Astrocyte of the cerebellum (primary cell): ENCODE results near the gene VWA8.

Source experiments
- DNase-seq: peaks from one replicate; pipeline ENCODE4 v3.0.0-alpha.2; 2011; ENCODE audit warnings: low read depth
- H3K4me3 ChIP-seq: 2 replicates; pipeline ENCODE4 v1.5.1; 2011; ENCODE audit warnings: mild to moderate bottlenecking, low read depth, low read length, moderate library complexity
- in situ Hi-C: cut with HindIII; loops from 2 replicates; pipeline ENCODE4 v1.10.0; 2017; ENCODE audit warnings: low sequenced_read_pairs
- TF ChIP-seq, protein P1 (sequence below): IDR thresholded peaks from 2 replicates; pipeline ENCODE4 v1.5.1; 2012; ENCODE audit warnings: low read length, low read depth, moderate library complexity, mild to moderate bottlenecking; ENCODE audit errors: missing control alignments

VWA8 gene

DNA sequence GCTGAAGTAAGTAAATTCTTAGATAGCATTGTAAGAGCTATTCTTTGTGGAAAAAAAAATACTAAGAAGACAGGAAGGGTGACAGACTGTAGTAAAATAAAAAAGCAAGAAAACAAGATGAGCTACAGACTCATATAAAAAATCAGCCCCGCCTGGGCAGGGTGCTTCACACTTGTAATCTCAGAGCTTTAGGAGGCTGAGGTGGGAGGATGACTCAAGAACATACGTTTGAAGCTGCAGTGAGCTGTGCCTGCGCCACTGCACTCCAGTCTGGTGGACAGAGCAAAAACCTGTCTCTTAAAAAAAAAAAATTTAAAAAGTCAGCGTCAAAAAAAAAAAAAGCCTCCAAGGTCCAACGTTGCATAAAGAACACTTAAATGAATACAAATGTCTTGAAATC lies 102.1 kb downstream of the VWA8 start:
- H3K4me3 ChIP-seq = no peak overlapping the region
- in situ Hi-C loops = no loop called here
- no peak for DNase-seq
- TF ChIP-seq, protein P1, sequence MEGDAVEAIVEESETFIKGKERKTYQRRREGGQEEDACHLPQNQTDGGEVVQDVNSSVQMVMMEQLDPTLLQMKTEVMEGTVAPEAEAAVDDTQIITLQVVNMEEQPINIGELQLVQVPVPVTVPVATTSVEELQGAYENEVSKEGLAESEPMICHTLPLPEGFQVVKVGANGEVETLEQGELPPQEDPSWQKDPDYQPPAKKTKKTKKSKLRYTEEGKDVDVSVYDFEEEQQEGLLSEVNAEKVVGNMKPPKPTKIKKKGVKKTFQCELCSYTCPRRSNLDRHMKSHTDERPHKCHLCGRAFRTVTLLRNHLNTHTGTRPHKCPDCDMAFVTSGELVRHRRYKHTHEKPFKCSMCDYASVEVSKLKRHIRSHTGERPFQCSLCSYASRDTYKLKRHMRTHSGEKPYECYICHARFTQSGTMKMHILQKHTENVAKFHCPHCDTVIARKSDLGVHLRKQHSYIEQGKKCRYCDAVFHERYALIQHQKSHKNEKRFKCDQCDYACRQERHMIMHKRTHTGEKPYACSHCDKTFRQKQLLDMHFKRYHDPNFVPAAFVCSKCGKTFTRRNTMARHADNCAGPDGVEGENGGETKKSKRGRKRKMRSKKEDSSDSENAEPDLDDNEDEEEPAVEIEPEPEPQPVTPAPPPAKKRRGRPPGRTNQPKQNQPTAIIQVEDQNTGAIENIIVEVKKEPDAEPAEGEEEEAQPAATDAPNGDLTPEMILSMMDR = no peak

DNA sequence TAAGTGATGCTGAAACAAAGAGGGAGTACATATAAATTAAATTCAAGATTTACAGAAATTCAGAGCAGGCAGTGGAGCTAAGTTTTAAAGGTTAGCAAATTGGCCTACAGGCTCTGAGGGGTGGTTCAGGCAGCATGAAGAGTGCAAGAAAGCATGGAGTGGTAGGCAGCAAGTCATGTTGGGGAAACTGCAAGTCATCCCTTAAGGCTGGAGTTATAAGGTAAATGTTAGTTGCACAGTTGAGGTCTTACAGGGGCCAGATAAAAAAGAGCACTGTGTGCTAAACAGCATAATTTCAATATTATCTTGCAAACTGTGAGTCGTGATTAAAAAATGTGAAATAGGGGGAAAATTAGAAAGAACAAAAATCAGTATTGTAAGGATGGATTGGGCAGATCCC lies 106.2 kb downstream of the VWA8 start:
- DNase-seq = no peak
- in situ Hi-C loops = no loop called here
- TF ChIP-seq, protein P1 = no peak
- no peak overlapping the region for H3K4me3 ChIP-seq

DNA sequence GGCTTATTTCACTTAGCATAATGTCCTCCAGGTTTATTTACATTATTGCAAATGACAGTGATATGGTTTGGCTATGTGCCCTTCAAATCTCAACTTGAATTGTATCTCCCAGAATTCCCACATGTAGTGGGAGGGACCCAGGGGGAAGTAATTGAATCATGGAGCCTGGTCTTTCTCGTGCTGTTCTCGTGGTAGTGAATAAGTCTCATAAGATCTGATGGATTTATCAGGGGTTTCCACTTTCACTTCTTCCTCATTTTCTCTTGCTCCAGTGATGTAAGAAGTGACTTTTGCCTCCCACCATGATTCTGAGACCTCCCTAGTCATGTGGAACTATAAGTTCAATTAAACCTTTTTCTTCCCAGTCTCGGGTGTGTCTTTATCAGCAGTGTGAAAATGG lies 109.6 kb downstream of the VWA8 start:
- TF ChIP-seq, protein P1 = no peak
- in situ Hi-C loops = no loop called here
- no peak overlapping the region for H3K4me3 ChIP-seq
- DNase-seq = no peak

DNA sequence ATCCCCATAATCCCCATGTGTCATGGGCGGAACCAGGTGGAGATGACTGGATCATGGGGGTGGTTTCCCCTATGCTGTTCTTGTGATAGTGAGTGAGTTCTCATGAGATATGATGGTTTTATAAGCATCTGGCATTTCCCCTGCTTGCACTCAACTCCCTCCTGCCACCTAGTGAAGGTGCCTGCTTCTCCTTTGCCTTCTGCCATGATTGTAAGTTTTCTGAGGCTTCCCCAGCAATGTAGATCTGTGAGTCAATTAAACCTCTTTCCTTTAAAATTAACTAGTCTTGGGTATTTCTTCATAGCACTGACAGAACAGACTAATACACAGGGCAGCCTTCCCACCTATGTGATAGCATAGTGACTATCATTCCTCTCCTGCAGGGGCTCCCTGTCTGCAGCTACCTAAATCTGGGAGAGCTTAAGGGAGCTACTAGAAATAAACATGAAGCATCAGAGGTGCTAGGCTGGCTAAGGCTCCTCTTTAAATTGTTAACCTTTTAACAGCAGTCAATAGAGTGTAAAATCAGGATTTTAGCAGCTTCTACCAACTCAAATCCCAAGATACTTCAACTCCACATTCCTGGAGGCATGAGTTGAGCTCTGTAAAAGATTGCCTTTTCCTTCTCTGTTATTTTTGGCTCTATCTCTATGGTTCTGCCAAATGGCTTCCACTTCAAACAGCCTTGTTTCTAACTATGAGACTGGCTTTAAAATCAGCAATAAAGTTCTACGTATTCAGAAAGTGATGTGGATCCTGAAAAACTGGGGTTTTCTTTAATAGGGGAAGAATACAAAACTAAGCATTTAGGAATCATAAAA lies 112.3 kb downstream of the VWA8 start:
- in situ Hi-C loops = no loop called here
- H3K4me3 ChIP-seq = no peak overlapping the region
- no peak for DNase-seq
- TF ChIP-seq, protein P1 = peak; percentile 17

DNA sequence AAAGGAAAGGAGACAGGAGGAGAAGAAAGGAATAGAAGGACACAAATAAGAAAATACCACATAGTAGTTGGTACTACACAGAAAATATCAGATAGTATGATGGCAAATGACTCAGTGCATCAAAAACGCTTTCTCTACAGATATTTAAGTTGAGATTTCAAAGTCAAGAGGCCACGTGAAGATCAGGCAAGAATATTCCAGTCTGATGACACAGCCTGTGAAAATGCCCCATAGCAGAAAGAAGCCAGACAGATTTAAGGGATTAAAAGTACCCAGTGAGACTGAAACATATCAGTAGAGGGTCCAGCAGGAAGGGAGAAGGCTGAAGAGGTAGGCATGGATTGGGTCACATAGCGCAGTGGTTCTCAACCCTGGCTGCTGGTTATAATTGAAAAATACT lies 113.7 kb downstream of the VWA8 start:
- DNase-seq = no peak
- TF ChIP-seq, protein P1 = no peak
- no peak overlapping the region for H3K4me3 ChIP-seq
- in situ Hi-C loops = no loop called here

DNA sequence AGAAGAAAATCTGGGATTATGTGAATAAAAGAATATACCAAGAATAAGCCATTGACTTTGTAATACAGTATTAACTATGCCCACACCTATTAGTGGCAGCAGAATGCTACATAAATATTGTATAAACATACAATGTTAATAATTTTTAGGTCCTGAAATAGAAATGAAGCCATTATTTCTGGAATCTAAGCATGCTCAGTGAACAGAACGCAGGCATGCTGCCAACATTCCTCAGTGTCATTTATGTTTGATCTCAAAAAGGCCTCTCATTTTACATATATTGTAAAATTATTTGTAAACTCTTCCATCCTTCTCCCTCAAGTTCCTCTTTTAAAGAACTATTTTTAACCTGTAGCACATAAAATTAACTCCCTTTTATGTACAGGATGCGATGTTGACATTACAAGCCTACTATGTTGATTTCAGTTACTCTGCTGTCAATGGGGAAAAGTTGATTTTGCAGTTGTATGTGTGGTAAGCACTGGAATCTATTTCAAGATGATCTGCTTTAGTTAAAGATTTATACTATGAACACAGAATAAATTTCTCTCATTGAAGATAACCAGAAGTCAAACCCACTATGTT lies 118.8 kb downstream of the VWA8 start:
- peak; percentile 39 for DNase-seq
- in situ Hi-C loops = no loop called here

More for the DNA sequence above, 118.8 kb downstream of the VWA8 start:
- no peak overlapping the region for H3K4me3 ChIP-seq
- TF ChIP-seq, protein P1 = no peak
